Measurements from ENCODE around the gene CDC42SE2. TPM values are rescaled to one million over a fixed set of nuclear protein-coding genes. Genes with fewer than 3 reads are reported as not detected.

CDC42SE2 gene
- total and polyA plus RNA-seq, 12 donors = 5.1 to 26.7 (median 19.2) TPM

GRCh38 chr5:131375351-131375750 lies 111.5 kb downstream of the CDC42SE2 start:
- 80 to 89% (median 84%) methylated on average over 2 of the region's 2 CpGs for WGBS, 4 donors
- H3K4me1 ChIP-seq (replicated peaks in 1 of 2) = peaks cover 8 to 17% of the 10 kb centered on the region in 2 donors
- TF ChIP-seq CTCF (IDR thresholded peaks at IDR 0.05) = no peak
- no peak for TF ChIP-seq POLR2A (IDR thresholded peaks at IDR 0.05)
- intact Hi-C loops (cut with DNase I) = no loop called here
- H3K36me3 ChIP-seq (replicated peaks in 1 of 2) = no peaks in the 10 kb centered on the region
- no peaks in the 10 kb centered on the region for H3K27me3 ChIP-seq
- H3K4me3 ChIP-seq = no peak overlapping the region
- DNase-seq = no peak
- H3K9me3 ChIP-seq (replicated peaks in 1 of 3) = no peaks in the 10 kb centered on the region
- no peak overlapping the region for H3K27ac ChIP-seq

- no peak overlapping the region for H3K4me3 ChIP-seq
- peaks cover 8 to 20% of the 10 kb centered on the region in 2 donors for H3K4me1 ChIP-seq (replicated peaks in 1 of 2)
- H3K9me3 ChIP-seq (replicated peaks in 1 of 3) = no peaks in the 10 kb centered on the region
- no peaks in the 10 kb centered on the region for H3K27me3 ChIP-seq
- WGBS, 4 donors = 98 to 100% (median 98%) methylated on average over 5 to 6 of the region's 6 CpGs
- intact Hi-C loops (cut with DNase I) = no loop called here
- DNase-seq = no peak
- no peak for TF ChIP-seq POLR2A (IDR thresholded peaks at IDR 0.05)
- no peak for TF ChIP-seq CTCF (IDR thresholded peaks at IDR 0.05)
- no peak overlapping the region for H3K27ac ChIP-seq
- H3K36me3 ChIP-seq (replicated peaks in 1 of 2) = no peaks in the 10 kb centered on the region
Measured at GRCh38 chr5:131377346-131377745, 113.5 kb downstream of the CDC42SE2 start.

- H3K27me3 ChIP-seq = no peaks in the 10 kb centered on the region
- intact Hi-C loops (cut with DNase I) = no loop called here
- H3K27ac ChIP-seq = no peak overlapping the region
- no peak for DNase-seq
- H3K4me3 ChIP-seq = no peak overlapping the region
- TF ChIP-seq POLR2A (IDR thresholded peaks at IDR 0.05) (no peak), CTCF (IDR thresholded peaks at IDR 0.05) (no peak)
- no peaks in the 10 kb centered on the region for H3K9me3 ChIP-seq (replicated peaks in 1 of 3)
- H3K4me1 ChIP-seq (replicated peaks in 1 of 2) = peaks cover 8 to 24% of the 10 kb centered on the region in 2 donors
- 66 to 77% (median 76%) methylated on average over 2 of the region's 2 CpGs for WGBS, 4 donors
- no peaks in the 10 kb centered on the region for H3K36me3 ChIP-seq (replicated peaks in 1 of 2)
Measured at GRCh38 chr5:131377785-131378325, 114.0 kb downstream of the CDC42SE2 start.

GRCh38 chr5:131378721-131379541 lies 115.1 kb downstream of the CDC42SE2 start:
- H3K27me3 ChIP-seq = no peaks in the 10 kb centered on the region
- H3K9me3 ChIP-seq (replicated peaks in 1 of 3) = no peaks in the 10 kb centered on the region
- peaks cover 8 to 24% of the 10 kb centered on the region in 2 donors for H3K4me1 ChIP-seq (replicated peaks in 1 of 2)
- TF ChIP-seq POLR2A (IDR thresholded peaks at IDR 0.05) = no peak
- DNase-seq = no peak
- no peaks in the 10 kb centered on the region for H3K36me3 ChIP-seq (replicated peaks in 1 of 2)
- intact Hi-C loops (cut with DNase I) = no loop called here
- peak overlapping the region in 3 of 5 donors; percentile 42 to 63 (median 60) for H3K27ac ChIP-seq
- no peak overlapping the region for H3K4me3 ChIP-seq

Measured in adrenal gland (tissue), 12 donors.